Cardiac fibroblast (primary cell): ENCODE measurements around the gene AGFG2.

Experiments
- DNase-seq, 2 donors: peaks; one replicate each; pipeline versions ENCODE4 v3.0.0 to v3.0.0-alpha.2; 2010; ENCODE audit warnings: low read depth in 2 of 2
- H3K4me3 ChIP-seq, 2 donors: replicated peaks in 1 of 2; 1 replicate in 1 of 2; 2 replicates in 1 of 2; pipeline ENCODE4 v1.5.1; 2011; ENCODE audit warnings: low read depth in 2 of 2, low read length in 2 of 2, mild to moderate bottlenecking in 2 of 2, moderate library complexity in 1 of 2
- CTCF ChIP-seq: IDR thresholded peaks from one replicate; pipeline ENCODE4 v1.5.1; 2011; ENCODE audit warnings: low read depth, mild to moderate bottlenecking, low read length, inconsistent platforms

Gene AGFG2

GRCh38 chr7:100574362-100575205 lies 35.6 kb downstream of the AGFG2 start:
- no peak overlapping the region for H3K4me3 ChIP-seq
- TF ChIP-seq CTCF, result no peak
- DNase-seq, result no peak

GRCh38 chr7:100575206-100575631 lies 36.2 kb downstream of the AGFG2 start:
- no peak for DNase-seq
- H3K4me3 ChIP-seq, result no peak overlapping the region
- TF ChIP-seq CTCF, result no peak

- DNase-seq, result no peak
- TF ChIP-seq CTCF, result no peak
- H3K4me3 ChIP-seq, result no peak overlapping the region
These were observed 36.9 kb downstream of the AGFG2 start for GRCh38 chr7:100575746-100576383.

- no peak for DNase-seq
These were observed 37.5 kb downstream of the AGFG2 start for GRCh38 chr7:100576384-100576993.

GRCh38 chr7:100577103-100577502 lies 38.1 kb downstream of the AGFG2 start:
- DNase-seq, result no peak
- TF ChIP-seq CTCF, result no peak

More at GRCh38 chr7:100576384-100576993, 37.5 kb downstream of the AGFG2 start:
- no peak overlapping the region for H3K4me3 ChIP-seq
- no peak for TF ChIP-seq CTCF

GRCh38 chr7:100577507-100577906 lies 38.5 kb downstream of the AGFG2 start:
- no peak for DNase-seq
- no peak for TF ChIP-seq CTCF
- no peak overlapping the region for H3K4me3 ChIP-seq

More at GRCh38 chr7:100577103-100577502, 38.1 kb downstream of the AGFG2 start:
- no peak overlapping the region for H3K4me3 ChIP-seq
